NCI-H187 treated with DMSO at 0.1 percent for 48 hours (cell line): ENCODE results near the gene VWA5B2.
A peak's percentile ranks its signal among the peaks of the same experiment; 100 is the strongest.
"Not testable (repeated sequence)": the region's sequence is repeated elsewhere in the genome, so short reads cannot be mapped to it uniquely, and the experiment has no call there.

ENCODE experiments used
- DNase-seq: peaks from one replicate; lab custom pipeline; 2025; lab: John Stamatoyannopoulos, UW

Gene VWA5B2

GRCh38 chr3:184242297-184242685 is 12.9 kb downstream of the VWA5B2 start:
- no peak for DNase-seq

- DNase-seq: no peak
Measured at GRCh38 chr3:184248454-184249411, 19.3 kb downstream of the VWA5B2 start, which contains the start of gene ALG3. Gene ALG3, minus strand, starts transcription at chr3:184248962. Its CDS starts 22 bp downstream, at chr3:184248940.

DNA sequence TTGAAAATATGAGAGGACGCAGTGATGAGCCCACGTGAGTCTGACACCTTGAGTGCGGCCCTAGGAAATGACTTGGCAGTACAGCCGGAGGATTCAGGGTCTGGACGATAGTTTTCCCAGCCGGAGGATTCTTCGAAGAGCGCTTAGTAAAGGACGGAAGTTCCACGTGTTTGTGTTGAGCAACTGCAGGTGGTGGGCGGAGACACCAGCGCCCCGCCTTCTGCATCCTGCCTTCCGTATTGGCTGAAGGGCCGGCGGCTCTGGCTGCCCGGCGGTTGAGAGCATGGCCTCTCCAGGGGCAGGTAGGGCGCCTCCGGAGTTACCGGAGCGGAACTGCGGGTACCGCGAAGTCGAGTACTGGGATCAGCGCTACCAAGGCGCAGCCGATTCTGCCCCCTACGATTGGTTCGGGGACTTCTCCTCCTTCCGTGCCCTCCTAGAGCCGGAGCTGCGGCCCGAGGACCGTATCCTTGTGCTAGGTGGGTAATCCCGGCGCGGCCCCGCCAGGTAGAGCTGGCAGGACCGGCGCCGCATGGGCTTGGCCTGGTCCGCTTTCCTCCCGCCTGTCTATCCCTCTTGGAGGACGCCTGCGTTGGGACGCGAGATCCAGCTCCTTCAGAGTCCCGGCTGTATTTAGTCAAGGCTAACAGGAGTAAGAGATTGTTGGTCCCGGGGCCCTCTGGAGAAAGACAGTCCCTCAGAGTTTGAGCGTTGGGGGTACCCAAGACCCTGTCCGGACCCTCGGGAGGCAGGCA is 20.2 kb downstream of the VWA5B2 start, which contains the start of gene EEF1AKMT4:
TSS of gene EEF1AKMT4 (plus strand) at position 261 of the 755 bp plus-strand sequence. CDS start at position 284, 23 bp downstream.
- peak; percentile 91 for DNase-seq

DNA sequence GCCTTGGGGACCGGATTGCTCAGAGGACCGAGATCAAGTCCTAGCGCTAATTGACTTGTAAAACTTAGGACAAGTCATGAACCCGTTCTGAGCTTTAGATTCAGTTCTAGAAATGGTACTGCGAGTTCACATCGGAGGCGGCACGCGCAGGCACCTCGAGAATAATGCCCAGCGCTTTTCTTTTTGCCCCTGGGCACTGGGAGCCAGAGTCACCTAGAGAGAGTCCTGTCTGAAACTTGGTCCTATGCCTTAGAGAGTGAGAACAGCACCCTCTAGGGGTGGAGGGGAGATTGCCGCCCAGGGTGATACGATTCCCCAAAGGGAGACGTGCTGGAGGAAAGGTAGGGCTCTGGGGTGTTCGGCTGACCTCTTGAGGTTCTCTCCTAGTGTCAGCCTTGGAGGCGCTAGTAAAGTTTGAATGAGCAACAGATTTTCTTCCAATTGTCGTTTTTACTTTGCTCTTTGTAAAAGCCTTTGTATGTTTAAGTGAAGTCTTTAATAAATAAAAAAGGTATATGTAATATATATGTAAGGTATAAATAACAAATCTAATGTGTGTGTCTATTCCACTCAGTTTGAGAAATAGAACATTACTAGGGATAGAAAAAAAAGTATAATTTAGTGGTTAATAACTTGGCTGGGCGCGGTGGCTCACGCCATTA is 20.9 kb downstream of the VWA5B2 start:
- DNase-seq: peak; percentile 54

DNA sequence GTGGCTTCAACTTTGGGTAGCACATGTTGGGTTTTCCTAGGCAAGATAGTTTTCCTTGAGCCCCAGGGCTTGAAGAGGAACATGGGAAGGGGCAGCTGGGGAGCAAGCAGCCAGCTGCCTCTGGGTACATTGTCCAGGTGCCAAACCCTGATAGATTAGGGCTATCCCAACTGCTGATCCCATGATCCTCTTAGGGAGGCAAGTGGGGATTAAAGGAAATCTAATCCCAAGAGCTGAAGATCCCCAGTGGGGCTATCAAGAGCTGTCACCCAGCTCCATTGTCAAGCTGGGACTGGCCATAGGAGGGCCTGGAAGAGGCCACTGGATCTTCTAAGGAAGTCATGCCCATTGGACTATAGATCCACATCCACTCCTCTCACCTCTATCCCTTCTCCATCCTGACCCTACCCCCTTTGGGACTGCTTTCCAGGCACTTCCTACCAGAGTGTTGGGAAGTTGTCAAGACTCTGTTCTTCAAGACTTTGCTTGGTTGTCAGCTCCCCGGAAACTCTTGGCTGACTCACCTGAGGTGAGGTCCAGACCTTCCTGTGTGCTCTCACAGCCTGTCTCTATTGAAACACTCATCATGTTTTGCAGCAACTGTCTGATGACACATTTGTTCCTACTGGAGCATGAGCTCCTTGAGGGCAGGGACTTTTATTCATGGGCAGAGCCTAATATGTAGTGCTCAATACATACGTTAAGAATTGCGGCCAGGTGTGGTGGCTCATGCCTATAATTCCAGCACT is 26.1 kb downstream of the VWA5B2 start:
- DNase-seq: no peak

- no peak for DNase-seq
Measured at GRCh38 chr3:184257083-184257915, 27.9 kb downstream of the VWA5B2 start.

GRCh38 chr3:184258926-184259325 is 29.5 kb downstream of the VWA5B2 start:
- DNase-seq: no peak

- DNase-seq: no peak
Measured at GRCh38 chr3:184259396-184259877, 30.1 kb downstream of the VWA5B2 start.

DNA sequence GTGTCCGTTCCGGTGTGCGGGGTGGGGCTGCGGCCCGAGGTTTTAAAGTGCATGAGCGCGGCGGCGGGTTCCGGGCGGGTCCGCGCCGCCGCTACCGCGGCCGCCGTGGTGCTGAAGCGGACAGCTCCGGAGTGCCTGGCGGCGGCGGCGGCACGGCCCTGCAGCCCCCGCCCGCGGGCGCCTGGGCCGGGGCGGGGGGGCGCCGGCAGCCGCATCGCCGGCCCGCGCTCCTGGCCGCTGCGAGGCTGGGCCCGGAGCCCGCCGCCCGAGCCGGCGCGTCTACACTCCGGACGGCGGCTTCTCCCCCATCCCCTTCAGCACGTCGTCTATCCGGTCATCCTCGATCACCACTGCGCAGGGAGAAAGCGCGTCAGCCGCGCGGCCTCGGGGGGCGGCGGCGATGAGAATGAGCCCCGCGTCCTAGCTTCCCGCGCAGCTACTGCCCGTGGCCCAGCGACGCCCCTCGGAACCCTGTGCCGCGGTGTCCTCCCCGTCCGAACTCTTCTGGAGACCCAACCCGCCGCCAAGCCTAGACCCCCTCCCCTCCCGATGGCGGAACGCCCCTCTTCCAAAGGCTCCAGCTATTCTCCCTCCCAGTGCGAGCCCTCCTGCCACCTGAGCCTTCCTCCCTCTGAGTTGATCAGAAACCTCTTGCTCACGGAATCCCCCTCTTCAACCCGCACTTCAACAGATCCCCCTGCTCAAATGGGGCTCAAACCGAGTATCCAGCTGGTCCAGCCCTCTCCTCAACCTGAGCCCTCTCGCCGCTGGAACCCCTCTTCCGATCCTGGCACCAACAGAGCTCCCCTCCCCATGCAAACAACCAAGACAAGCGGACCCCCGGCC is 30.7 kb downstream of the VWA5B2 start:
- DNase-seq: no peak

- DNase-seq: no peak
Measured at GRCh38 chr3:184260724-184261269, 31.4 kb downstream of the VWA5B2 start.

- peak; percentile 65 for DNase-seq
Measured at GRCh38 chr3:184261270-184261853, 32.0 kb downstream of the VWA5B2 start, which contains the start of gene CAMK2N2. Gene CAMK2N2, minus strand, starts transcription at chr3:184261553. Its CDS starts 268 bp downstream, at chr3:184261285.

DNA sequence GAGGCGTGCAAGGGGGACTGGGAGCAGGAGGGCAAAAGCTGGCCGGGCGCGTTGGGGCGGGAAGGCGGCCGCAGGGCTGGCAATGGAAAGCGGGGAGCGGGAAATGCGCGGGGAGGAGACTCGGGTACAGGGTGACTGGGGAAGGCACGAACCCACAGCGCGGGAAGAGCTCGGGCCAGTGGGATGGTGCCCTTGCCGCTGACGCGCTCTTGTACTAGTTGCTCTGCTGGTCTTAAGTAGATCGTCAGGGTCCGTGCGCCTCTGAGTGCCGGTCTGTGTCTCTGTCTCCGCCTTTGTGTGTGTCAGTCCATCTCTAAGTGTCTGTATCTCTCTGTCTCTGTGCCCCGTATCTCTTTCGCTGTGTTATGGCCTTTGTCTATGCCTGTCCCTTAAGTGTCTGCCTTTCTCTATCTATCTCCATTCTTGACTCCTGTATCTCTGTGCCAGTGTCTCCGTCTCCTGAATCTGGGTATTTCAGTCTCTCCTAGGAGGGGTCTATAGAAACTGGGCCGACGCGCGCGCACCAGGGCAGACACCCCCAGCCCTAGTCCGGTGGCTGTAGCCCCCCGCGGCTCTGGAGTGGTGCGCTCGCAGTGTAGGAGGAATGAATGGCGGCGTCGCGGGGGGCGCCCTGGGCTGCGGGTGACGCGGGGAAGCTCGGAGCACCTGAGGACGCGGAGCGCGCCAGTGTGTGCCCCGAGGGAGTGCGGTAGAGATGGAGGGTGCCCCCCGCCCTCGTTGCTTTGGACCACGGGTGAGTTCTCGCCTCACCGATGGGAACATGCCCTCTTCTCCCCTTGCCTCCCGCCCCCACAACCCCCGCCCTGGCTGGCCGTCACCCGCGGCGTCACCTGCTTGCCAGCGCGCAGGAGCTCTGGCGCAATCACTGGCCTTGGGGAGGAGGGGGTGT is 32.7 kb downstream of the VWA5B2 start:
- peak; percentile 40 for DNase-seq

DNA sequence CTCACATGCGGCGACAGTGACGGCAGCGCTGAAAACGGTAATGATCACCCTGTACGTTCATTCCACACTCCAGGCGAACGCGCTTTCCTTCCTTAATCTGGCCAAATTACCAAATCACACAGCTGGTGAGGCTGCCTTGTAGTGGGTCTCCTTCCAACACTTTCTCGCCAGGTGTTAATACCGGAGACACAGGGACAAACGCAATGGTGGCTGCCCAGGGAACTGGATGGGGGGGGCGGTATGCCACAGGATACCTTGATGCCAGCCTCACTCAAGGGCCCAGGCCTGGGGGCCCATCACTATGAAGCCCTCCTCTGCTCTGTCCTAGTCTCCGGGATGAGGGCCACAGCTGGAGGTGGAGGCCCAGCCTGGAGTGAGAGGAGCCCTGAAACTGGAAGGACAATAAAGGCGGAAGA is 33.4 kb downstream of the VWA5B2 start:
- no peak for DNase-seq

GRCh38 chr3:184267249-184267648 is 37.9 kb downstream of the VWA5B2 start:
- DNase-seq: not testable (repeated sequence)

- no peak for DNase-seq
Measured at GRCh38 chr3:184272269-184272668, 42.9 kb downstream of the VWA5B2 start.

GRCh38 chr3:184275381-184275701 is 46.0 kb downstream of the VWA5B2 start:
- no peak for DNase-seq
